ENCODE data around the gene FGF13. TPM values are rescaled to one million over a fixed set of nuclear protein-coding genes. Genes with fewer than 3 reads are reported as not detected.
A peak's percentile ranks its signal among the peaks of the same experiment; 100 is the strongest.

The FGF13 gene
- total RNA-seq, 1 experiment from 2014 or later = 36.5 TPM

DNA sequence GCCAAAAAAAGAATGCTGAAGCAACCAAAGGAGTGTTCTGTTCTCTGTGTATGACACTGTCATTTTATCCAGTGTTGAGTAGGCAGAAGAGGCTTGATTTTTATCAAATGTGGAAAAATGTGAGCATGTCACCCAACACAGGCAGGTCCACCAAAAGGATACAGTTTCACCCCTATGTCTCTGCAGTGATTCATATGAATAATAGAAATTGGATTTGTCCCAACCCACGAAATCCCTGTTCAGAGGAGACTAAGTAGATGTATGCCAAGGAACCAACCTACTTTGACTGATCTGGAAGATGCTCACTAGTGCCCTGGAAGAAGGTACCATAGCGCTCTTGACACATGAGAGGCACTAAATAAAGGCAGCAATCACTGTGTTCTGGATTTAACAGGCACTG is 72.5 kb downstream of the FGF13 start:
- ChIA-PET POLR2A (ENCODE audit: low non-redundant PET) (no interaction called here), CTCF (no interaction called here)
- H3K27ac ChIP-seq (ENCODE audit: low read depth, low read length, poor library complexity, severe bottlenecking) = no peak overlapping the region
- H3K27me3 ChIP-seq (replicated peaks; ENCODE audit: insufficient read depth, low read depth, low read length, poor library complexity) = no peaks in the 10 kb centered on the region
- TF ChIP-seq CTCF (conservative IDR thresholded peaks at IDR 0.05; ENCODE audit: low read depth, low read length) (no peak), EZH2 (IDR thresholded peaks at IDR 0.05; ENCODE audit: borderline replicate concordance, low read depth, low read length, poor library complexity, severe bottlenecking) (no peak)
- BruUV-seq (replicated peaks) = no TSS peak
- no peaks in the 10 kb centered on the region for H3K9me3 ChIP-seq (ENCODE audit: low read depth, low read length, poor library complexity, severe bottlenecking)
- H3K4me1 ChIP-seq (ENCODE audit: insufficient read depth, low read length, poor library complexity, severe bottlenecking) = no peaks in the 10 kb centered on the region
- DNase-seq (ENCODE audit: low spot score) = no peak
- no peaks in the 10 kb centered on the region for H3K36me3 ChIP-seq (ENCODE audit: insufficient read depth, low read length, poor library complexity, severe bottlenecking)
- H3K4me3 ChIP-seq (ENCODE audit: low read depth, low read length, poor library complexity, severe bottlenecking) = no peak overlapping the region
- intact Hi-C loops (cut with micrococcal nuclease; ENCODE audit: unreplicated experiment) = no loop called here

Small RNA genes lying within 50 kb of the gene (microRNA-seq; reads per million reads assigned to microRNA genes)
- gene MIR504 = 32.9 reads per million, percentile 50 among the genes with 10 or more reads in this experiment
